IMR-90 (cell line): ENCODE results near the gene FBXL7.

ENCODE experiments used
- CEBPB ChIP-seq: IDR thresholded peaks from 2 replicates; pipeline ENCODE4 v1.6.1; 2012; ENCODE audit warnings: low read depth, low read length, improper control_type of control experiment
- CHD1 ChIP-seq: IDR thresholded peaks from 2 replicates; pipeline ENCODE4 v1.6.1; 2012; ENCODE audit warnings: low read depth, low read length, improper control_type of control experiment
- CTCF ChIP-seq: conservative IDR thresholded peaks from 2 replicates; pipeline ENCODE4 v1.5.1; 2012; ENCODE audit warnings: mild to moderate bottlenecking, low read depth, low read length, improper control_type of control experiment
- MAZ ChIP-seq: IDR thresholded peaks from 2 replicates; pipeline ENCODE4 v1.6.1; 2012; ENCODE audit warnings: low read depth, mild to moderate bottlenecking, low read length, improper control_type of control experiment, moderate library complexity, borderline replicate concordance
- POLR2A ChIP-seq: IDR thresholded peaks from 2 replicates; pipeline ENCODE4 v1.6.1; 2012; ENCODE audit warnings: mild to moderate bottlenecking, low read depth, low read length
- RAD21 ChIP-seq: IDR thresholded peaks from 2 replicates; pipeline ENCODE4 v1.6.1; 2012; ENCODE audit warnings: low read length, improper control_type of control experiment
- RCOR1 ChIP-seq: IDR thresholded peaks from 2 replicates; pipeline ENCODE4 v1.6.1; 2012; ENCODE audit warnings: mild to moderate bottlenecking, low read length, improper control_type of control experiment; ENCODE audit not compliant: insufficient replicate concordance
- RFX5 ChIP-seq: IDR thresholded peaks from 2 replicates; pipeline ENCODE4 v1.8.0; 2012; ENCODE audit warnings: low read depth, mild to moderate bottlenecking, low read length, moderate library complexity
- SMC3 ChIP-seq: fragments of 150-350 bp; IDR thresholded peaks from 2 replicates; pipeline ENCODE4 v1.6.1; 2016; ENCODE audit warnings: low read depth, mild to moderate bottlenecking, antibody characterized with exemption, low read length, moderate library complexity

GRCh38 chr5:15564957-15565356, 65.0 kb downstream of the FBXL7 start:
- TF ChIP-seq CTCF (no peak), RAD21 (no peak), POLR2A (no peak), MAZ (no peak), CHD1 (no peak), RFX5 (no peak), RCOR1 (no peak), SMC3 (no peak), CEBPB (no peak)
